ENCODE data around the gene C2orf68.

C2orf68 gene

DNA sequence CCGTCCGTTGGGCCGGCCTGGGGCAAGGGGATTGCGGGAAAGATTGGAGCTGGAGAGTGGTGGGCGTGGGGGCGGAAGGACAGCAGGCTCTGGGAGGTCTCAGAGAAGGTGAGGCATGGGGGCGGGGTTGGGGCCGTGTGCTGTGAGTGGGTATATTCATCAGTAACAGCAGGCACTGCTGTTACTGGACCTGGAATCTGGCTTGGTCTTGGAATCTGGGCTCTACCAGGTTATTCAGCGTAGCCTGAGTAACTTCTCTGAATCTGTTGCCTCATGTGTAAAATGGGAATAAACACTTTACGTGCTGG, 15.9 kb downstream of the C2orf68 start:
- TF ChIP-seq, protein P1, sequence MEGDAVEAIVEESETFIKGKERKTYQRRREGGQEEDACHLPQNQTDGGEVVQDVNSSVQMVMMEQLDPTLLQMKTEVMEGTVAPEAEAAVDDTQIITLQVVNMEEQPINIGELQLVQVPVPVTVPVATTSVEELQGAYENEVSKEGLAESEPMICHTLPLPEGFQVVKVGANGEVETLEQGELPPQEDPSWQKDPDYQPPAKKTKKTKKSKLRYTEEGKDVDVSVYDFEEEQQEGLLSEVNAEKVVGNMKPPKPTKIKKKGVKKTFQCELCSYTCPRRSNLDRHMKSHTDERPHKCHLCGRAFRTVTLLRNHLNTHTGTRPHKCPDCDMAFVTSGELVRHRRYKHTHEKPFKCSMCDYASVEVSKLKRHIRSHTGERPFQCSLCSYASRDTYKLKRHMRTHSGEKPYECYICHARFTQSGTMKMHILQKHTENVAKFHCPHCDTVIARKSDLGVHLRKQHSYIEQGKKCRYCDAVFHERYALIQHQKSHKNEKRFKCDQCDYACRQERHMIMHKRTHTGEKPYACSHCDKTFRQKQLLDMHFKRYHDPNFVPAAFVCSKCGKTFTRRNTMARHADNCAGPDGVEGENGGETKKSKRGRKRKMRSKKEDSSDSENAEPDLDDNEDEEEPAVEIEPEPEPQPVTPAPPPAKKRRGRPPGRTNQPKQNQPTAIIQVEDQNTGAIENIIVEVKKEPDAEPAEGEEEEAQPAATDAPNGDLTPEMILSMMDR (IDR thresholded peaks at IDR 0.05; ENCODE audit: insufficient read depth, low read length) = no peak
- H3K27me3 ChIP-seq (ENCODE audit: insufficient read depth, poor library complexity, severe bottlenecking) = no peaks in the 10 kb centered on the region
- DNase-seq (ENCODE audit: low read depth in 1 of 2, low spot score in 1 of 2) = no peak
- H3K4me3 ChIP-seq (replicated peaks; ENCODE audit: insufficient read depth, low read length) = peak overlapping the region; percentile 88
- H3K27ac ChIP-seq (replicated peaks) = peak overlapping the region; percentile 84

DNA sequence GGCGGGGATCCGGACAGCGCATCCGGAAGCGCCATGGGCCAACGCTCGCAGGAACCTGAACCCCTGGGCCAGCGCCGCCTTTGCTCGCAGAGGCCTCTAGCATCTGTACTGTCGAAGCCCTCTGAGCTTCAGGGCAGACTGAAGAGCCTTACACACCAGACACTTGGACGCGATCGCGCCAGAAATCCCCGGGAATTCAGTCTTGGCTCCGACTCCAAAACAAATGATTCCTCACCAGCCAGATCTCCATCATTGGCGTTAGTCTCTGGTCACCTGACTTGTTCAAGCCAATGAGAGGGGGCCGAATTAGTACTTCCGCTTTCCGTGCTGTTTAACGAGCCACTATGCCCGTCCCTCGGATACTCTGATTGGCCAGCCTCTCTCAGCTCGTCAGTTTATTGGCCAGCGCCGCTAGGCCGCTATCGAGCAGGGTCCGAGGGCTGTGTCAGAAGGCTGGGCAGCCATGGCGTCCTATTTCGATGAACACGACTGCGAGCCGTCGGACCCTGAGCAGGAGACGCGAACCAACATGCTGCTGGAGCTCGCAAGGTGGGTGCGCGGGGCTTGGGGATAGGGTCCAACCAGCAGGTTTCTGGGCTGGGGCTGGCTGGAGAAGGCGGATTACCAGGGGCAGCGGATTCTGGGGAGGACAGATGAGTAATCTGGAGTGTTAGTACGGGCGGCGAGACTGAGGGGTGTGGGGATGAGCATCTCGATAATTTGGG, 16.4 kb downstream of the C2orf68 start, which contains the start of gene RNF181:
Gene RNF181 (plus strand): TSS at position 445 of the 725 bp plus-strand sequence. CDS start 19 bp downstream, at position 464.
- Histone ChIP-seq H3K27me3 (ENCODE audit: insufficient read depth, poor library complexity, severe bottlenecking) (no peaks in the 10 kb centered on the region), H3K4me3 (replicated peaks; ENCODE audit: insufficient read depth, low read length) (peak within 1 kb of the TSS; percentile 88)
- TF ChIP-seq, protein P2, sequence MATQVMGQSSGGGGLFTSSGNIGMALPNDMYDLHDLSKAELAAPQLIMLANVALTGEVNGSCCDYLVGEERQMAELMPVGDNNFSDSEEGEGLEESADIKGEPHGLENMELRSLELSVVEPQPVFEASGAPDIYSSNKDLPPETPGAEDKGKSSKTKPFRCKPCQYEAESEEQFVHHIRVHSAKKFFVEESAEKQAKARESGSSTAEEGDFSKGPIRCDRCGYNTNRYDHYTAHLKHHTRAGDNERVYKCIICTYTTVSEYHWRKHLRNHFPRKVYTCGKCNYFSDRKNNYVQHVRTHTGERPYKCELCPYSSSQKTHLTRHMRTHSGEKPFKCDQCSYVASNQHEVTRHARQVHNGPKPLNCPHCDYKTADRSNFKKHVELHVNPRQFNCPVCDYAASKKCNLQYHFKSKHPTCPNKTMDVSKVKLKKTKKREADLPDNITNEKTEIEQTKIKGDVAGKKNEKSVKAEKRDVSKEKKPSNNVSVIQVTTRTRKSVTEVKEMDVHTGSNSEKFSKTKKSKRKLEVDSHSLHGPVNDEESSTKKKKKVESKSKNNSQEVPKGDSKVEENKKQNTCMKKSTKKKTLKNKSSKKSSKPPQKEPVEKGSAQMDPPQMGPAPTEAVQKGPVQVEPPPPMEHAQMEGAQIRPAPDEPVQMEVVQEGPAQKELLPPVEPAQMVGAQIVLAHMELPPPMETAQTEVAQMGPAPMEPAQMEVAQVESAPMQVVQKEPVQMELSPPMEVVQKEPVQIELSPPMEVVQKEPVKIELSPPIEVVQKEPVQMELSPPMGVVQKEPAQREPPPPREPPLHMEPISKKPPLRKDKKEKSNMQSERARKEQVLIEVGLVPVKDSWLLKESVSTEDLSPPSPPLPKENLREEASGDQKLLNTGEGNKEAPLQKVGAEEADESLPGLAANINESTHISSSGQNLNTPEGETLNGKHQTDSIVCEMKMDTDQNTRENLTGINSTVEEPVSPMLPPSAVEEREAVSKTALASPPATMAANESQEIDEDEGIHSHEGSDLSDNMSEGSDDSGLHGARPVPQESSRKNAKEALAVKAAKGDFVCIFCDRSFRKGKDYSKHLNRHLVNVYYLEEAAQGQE (IDR thresholded peaks at IDR 0.05; ENCODE audit: insufficient replicate concordance, low read depth) = peak; percentile 41
- TF ChIP-seq GABPA (IDR thresholded peaks at IDR 0.05; ENCODE audit: low read depth) (no peak), SPI1 (IDR thresholded peaks at IDR 0.05; ENCODE audit: borderline replicate concordance, low read depth) (peak; percentile 52; the same call in 1 of the 2 replicates), POLR2AphosphoS5 (IDR thresholded peaks at IDR 0.05; ENCODE audit: low read depth) (peak; percentile 65; the same call in 1 of the 2 replicates)
- TF ChIP-seq, protein P1 (IDR thresholded peaks at IDR 0.05; ENCODE audit: insufficient read depth, low read length) = no peak

DNA sequence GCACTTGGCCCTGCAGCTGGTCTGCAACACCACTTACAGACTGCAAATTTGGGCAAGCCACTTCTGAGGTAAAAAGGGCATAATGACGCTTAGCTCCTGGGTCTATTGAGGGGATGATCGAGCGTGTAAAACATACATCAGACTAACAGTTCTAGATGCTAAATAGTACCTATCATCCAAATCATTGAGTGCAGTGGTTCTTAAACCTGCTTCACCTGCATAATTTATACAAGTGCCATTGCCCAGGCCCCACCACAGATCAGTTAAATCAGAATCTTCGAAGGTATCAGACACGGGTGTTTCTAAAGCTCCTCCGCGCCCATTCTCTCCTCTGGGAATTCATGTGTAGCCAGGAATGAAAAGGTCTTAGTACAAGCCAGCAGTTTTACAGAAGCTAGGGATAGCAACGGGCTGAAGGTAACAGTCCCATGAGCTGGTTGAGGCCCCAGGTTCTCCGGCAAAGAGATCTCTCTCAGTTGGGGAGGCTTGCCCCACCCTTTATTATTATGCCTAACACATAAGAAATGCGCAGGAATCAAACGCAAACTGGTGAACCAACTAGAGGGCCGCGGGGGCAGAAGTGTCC, 17.1 kb downstream of the C2orf68 start:
- DNase-seq (ENCODE audit: low read depth in 1 of 2, low spot score in 1 of 2) = no peak
- H3K27me3 ChIP-seq (ENCODE audit: insufficient read depth, poor library complexity, severe bottlenecking) = no peaks in the 10 kb centered on the region
- H3K4me3 ChIP-seq (replicated peaks; ENCODE audit: insufficient read depth, low read length) = peak overlapping the region; percentile 88
- TF ChIP-seq, protein P1 (IDR thresholded peaks at IDR 0.05; ENCODE audit: insufficient read depth, low read length) = no peak
- no peak for TF ChIP-seq POLR2AphosphoS5 (IDR thresholded peaks at IDR 0.05; ENCODE audit: low read depth)
- no peak for TF ChIP-seq SPI1 (IDR thresholded peaks at IDR 0.05; ENCODE audit: borderline replicate concordance, low read depth)
- TF ChIP-seq, protein P2 (IDR thresholded peaks at IDR 0.05; ENCODE audit: insufficient replicate concordance, low read depth) = no peak
- peak overlapping the region; percentile 84 for H3K27ac ChIP-seq (replicated peaks)

More for the DNA sequence above, 16.4 kb downstream of the C2orf68 start, which contains the start of gene RNF181:
- DNase-seq (ENCODE audit: low read depth in 1 of 2, low spot score in 1 of 2) = peak; percentile 98 to 99
- peak within 1 kb of the TSS; percentile 84 for H3K27ac ChIP-seq (replicated peaks)

Data from HL-60 (cell line).